OCI-LY7 (cell line): ENCODE data around the gene AGXT2. TPM values are rescaled to one million over a fixed set of nuclear protein-coding genes. Genes with fewer than 3 reads are reported as not detected.

Experiments used
- BruUV-seq: library from RNA; stranded (reverse); fragments of 400-500 nt; replicated peaks from 2 replicates; lab custom pipeline; 2021; lab: Mats Ljungman, UMichigan
- CTCF ChIA-PET: fragments of 300-600 bp; sonication (Branson Sonifier 250); formaldehyde crosslinking; loops from one replicate; lab custom pipeline; 2022; ENCODE audit warnings: antibody characterized with exemption; ENCODE audit not compliant: unreplicated experiment; lab: Charles Lee
- POLR2A ChIA-PET: fragments of 300-600 bp; sonication (Branson Sonifier 250); formaldehyde crosslinking; loops from one replicate; lab custom pipeline; 2022; ENCODE audit warnings: antibody characterized with exemption; lab: Charles Lee
- DNase-seq: peaks from one replicate; pipeline ENCODE4 v3.0.0-alpha.2; 2015; ENCODE audit warnings: low spot score
- H2AFZ ChIP-seq: fragments of 200-600 bp; sonication (generic), shearing (Covaris generic); 2 replicates; pipeline ENCODE4 v1.6.1; 2014; ENCODE audit warnings: mild to moderate bottlenecking, antibody characterized with exemption, low read length, moderate library complexity
- H3K27ac ChIP-seq: fragments of 200-600 bp; sonication (generic); 2 replicates; pipeline ENCODE4 v1.5.1; 2014; ENCODE audit warnings: mixed run types, low read depth, mild to moderate bottlenecking, moderate library complexity, low read length, inconsistent platforms; ENCODE audit not compliant: poor library complexity, severe bottlenecking
- H3K36me3 ChIP-seq: fragments of 200-600 bp; sonication (generic); 2 replicates; pipeline ENCODE4 v1.6.1; 2014; ENCODE audit warnings: mild to moderate bottlenecking, antibody characterized with exemption, low read length, moderate library complexity, mixed read lengths; ENCODE audit not compliant: insufficient read depth
- H3K4me1 ChIP-seq: fragments of 200-600 bp; sonication (generic); 2 replicates; pipeline ENCODE4 v1.5.1; 2014; ENCODE audit warnings: mild to moderate bottlenecking, low read length; ENCODE audit not compliant: insufficient read depth, poor library complexity, severe bottlenecking
- H3K4me2 ChIP-seq: fragments of 200-600 bp; sonication (generic); 2 replicates; pipeline ENCODE4 v1.6.1; 2014; ENCODE audit warnings: mild to moderate bottlenecking, low read length
- H3K4me3 ChIP-seq: fragments of 200-600 bp; sonication (generic); 2 replicates; pipeline ENCODE4 v1.5.1; 2014; ENCODE audit warnings: mild to moderate bottlenecking, low read depth, low read length; ENCODE audit not compliant: poor library complexity, severe bottlenecking
- H3K79me2 ChIP-seq: fragments of 200-600 bp; sonication (generic); 2 replicates; pipeline ENCODE4 v1.6.1; 2016; ENCODE audit warnings: low read depth, mild to moderate bottlenecking, low read length, moderate library complexity, mixed read lengths; ENCODE audit not compliant: insufficient read depth
- H3K9me2 ChIP-seq: fragments of 200-600 bp; sonication (generic); 2 replicates; pipeline ENCODE4 v1.6.1; 2016; ENCODE audit warnings: mild to moderate bottlenecking, low read length, mixed read lengths; ENCODE audit not compliant: insufficient read depth
- H3K9me3 ChIP-seq: fragments of 200-600 bp; sonication (generic); 2 replicates; pipeline ENCODE4 v1.6.1; 2014; ENCODE audit warnings: mild to moderate bottlenecking, mixed run types, low read length, mixed read lengths
- H4K20me1 ChIP-seq: fragments of 200-600 bp; sonication (generic); 2 replicates; pipeline ENCODE4 v1.6.1; 2014; ENCODE audit warnings: mild to moderate bottlenecking, antibody characterized with exemption, low read length, moderate library complexity, mixed read lengths; ENCODE audit not compliant: insufficient read depth
- CTCF ChIP-seq: fragments of 200-600 bp; sonication (generic); conservative IDR thresholded peaks from 2 replicates; pipeline ENCODE4 v1.5.1; 2014; ENCODE audit warnings: mild to moderate bottlenecking, antibody characterized with exemption, low read length, moderate library complexity, mixed read lengths
- EZH2phosphoT487 ChIP-seq: fragments of 200-600 bp; sonication (generic); IDR thresholded peaks from 2 replicates; pipeline ENCODE4 v1.6.1; 2018; ENCODE audit warnings: low read depth, borderline replicate concordance, mild to moderate bottlenecking, mixed run types, antibody characterized with exemption, low read length, moderate library complexity, mixed read lengths
- intact Hi-C: fragments of 100-400 bp; cut with micrococcal nuclease; formaldehyde crosslinking; loops from one replicate; pipeline ENCODE4 v1.10.0; 2022; ENCODE audit not compliant: unreplicated experiment
- total RNA-seq, 2 experiments: library from RNA; depleted of rRNA in 1 of 2; stranded (reverse); fragments of >200 nt in 1 of 2; shearing (Covaris generic) in 1 of 2; gene quantifications; 2 replicates each; pipeline ENCODE4 v1.2.3, GENCODE V29; 2014 to 2022

The AGXT2 gene
- total RNA-seq, 2 experiments from 2014 or later = not detected

DNA sequence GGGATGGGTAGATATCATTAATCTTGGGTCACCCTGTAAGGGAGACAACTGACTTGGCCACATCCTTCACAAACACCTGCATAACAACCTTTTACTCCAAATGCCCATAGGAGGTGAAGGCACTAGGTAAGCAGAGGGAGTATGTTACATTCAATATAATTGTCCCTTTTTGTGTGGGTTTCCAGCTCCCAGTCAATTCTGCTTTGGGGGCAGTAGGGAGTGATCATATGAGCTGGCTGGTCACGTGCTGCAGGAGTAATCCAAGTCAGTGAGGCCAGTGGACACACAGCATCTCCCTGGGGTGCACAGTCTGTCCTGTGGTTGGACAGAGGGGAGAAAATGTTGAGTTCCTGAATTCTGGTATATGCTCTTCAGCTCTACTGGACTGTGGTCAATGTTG, 1.2 kb upstream of the AGXT2 start:
- Histone ChIP-seq H3K9me3 (no peaks in the 10 kb centered on the region), H3K36me3 (no peaks in the 10 kb centered on the region), H2AFZ (no peak overlapping the region), H4K20me1 (no peaks in the 10 kb centered on the region), H3K4me2 (no peak overlapping the region), H3K4me1 (no peaks in the 10 kb centered on the region), H3K4me3 (no peak overlapping the region), H3K9me2 (no peaks in the 10 kb centered on the region), H3K79me2 (no peaks in the 10 kb centered on the region), H3K27ac (no peak overlapping the region)
- no peak for TF ChIP-seq EZH2phosphoT487
- no peak for TF ChIP-seq CTCF
- ChIA-PET POLR2A (interaction anchor here (0.6 kb wide), 1 partner anchor 23 kb away, joined by 3 read pairs; no protein-coding TSS in a partner anchor), CTCF (no interaction called here)
- DNase-seq = no peak
- BruUV-seq = no TSS peak
- intact Hi-C loops = no loop called here

DNA sequence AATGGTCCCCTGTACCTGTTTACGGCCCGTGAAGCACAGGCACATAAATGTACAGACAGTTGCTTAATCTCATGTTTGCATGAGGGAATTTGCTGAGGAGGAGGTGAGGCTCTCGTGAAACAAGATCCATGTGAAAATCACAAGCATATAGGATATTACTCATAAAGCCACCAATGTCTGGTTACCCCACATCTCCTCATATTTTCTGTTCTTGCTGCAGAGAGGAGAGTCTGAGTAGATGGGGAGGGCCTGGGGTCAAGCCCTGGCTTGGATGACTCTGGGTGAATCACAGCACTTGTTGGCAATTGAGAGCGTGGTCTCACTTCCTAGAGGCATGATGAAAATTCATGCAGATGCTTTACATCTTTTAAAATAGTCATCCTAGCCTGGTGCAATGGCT, 975 bp downstream of the AGXT2 start:
- no TSS peak for BruUV-seq
- CTCF ChIA-PET = no interaction called here
- H3K4me2 ChIP-seq = no peak overlapping the region
- H3K27ac ChIP-seq = no peak overlapping the region
- H3K4me1 ChIP-seq = no peaks in the 10 kb centered on the region
- TF ChIP-seq EZH2phosphoT487 (no peak), CTCF (no peak)
- H3K9me3 ChIP-seq = no peaks in the 10 kb centered on the region
- no peaks in the 10 kb centered on the region for H3K36me3 ChIP-seq
- no peaks in the 10 kb centered on the region for H3K9me2 ChIP-seq
- no peaks in the 10 kb centered on the region for H3K79me2 ChIP-seq
- DNase-seq = no peak
- no peaks in the 10 kb centered on the region for H4K20me1 ChIP-seq
- no peak overlapping the region for H3K4me3 ChIP-seq
- H2AFZ ChIP-seq = no peak overlapping the region
- POLR2A ChIA-PET = no interaction called here
- intact Hi-C loops = no loop called here

DNA sequence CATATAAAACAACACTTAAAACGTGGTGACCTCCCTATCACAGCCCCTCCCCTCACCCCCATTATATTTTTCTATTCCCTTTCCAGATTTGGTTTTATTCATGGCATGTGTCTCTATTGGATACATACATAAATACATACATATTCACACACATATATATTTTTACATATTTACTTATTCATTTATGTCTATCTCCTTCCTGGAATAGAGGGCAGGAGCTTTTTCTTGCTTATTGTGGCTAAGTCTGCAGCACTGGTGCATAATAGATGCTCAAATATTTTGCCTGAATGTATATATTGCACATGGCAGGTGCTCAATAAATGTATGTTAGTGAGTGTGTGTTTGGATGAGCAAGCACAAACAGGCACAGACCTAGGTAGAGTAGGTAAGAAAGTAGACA, 2.5 kb downstream of the AGXT2 start:
- Histone ChIP-seq H3K4me3 (no peak overlapping the region), H2AFZ (no peak overlapping the region), H3K4me1 (no peaks in the 10 kb centered on the region), H3K27ac (no peak overlapping the region), H3K36me3 (no peaks in the 10 kb centered on the region), H3K9me3 (no peaks in the 10 kb centered on the region), H3K4me2 (no peak overlapping the region), H4K20me1 (no peaks in the 10 kb centered on the region), H3K79me2 (no peaks in the 10 kb centered on the region), H3K9me2 (no peaks in the 10 kb centered on the region)
- BruUV-seq = no TSS peak
- ChIA-PET CTCF (no interaction called here), POLR2A (no interaction called here)
- DNase-seq = no peak
- intact Hi-C loops = no loop called here
- no peak for TF ChIP-seq CTCF
- no peak for TF ChIP-seq EZH2phosphoT487
